NCI-H128 (cell line): ENCODE data around the gene PKN1.

Source experiments
- DNase-seq: peaks from one replicate; lab custom pipeline; 2025; ENCODE audit not compliant: unreplicated experiment; lab: John Stamatoyannopoulos, UW

PKN1 gene

GRCh38 chr19:14512406-14512961 lies 79.4 kb downstream of the PKN1 start:
- no peak for DNase-seq

- DNase-seq, result no peak
These were observed 81.2 kb downstream of the PKN1 start for GRCh38 chr19:14514215-14514863.

DNA sequence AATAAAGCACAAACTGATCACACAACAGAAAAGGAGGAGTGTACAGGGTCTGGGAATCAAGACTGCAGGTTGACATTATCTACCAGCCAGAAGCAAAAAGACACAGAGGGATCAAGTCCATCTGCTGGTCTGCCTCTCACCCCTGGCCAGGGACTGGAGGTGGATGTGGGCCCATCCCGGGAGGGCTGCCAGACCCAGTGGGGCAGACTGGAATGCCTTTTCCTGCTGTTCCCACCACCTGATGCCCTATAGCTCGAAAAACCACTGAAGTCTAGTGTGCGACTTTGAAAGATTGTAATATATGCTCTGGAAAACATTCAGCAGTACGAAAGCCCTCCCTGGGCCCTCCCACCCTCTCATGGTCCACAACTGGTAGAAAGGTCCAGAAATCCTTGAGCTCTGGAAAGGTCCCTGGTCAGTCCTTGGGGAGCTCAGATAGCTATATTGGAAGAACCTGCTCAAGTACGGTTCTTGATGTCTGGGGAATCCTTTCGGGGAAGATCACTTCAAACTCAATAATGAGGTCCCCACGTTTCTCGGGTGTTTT lies 82.5 kb downstream of the PKN1 start:
- no peak for DNase-seq

GRCh38 chr19:14516048-14516534 lies 83.0 kb downstream of the PKN1 start:
- DNase-seq, result no peak

DNA sequence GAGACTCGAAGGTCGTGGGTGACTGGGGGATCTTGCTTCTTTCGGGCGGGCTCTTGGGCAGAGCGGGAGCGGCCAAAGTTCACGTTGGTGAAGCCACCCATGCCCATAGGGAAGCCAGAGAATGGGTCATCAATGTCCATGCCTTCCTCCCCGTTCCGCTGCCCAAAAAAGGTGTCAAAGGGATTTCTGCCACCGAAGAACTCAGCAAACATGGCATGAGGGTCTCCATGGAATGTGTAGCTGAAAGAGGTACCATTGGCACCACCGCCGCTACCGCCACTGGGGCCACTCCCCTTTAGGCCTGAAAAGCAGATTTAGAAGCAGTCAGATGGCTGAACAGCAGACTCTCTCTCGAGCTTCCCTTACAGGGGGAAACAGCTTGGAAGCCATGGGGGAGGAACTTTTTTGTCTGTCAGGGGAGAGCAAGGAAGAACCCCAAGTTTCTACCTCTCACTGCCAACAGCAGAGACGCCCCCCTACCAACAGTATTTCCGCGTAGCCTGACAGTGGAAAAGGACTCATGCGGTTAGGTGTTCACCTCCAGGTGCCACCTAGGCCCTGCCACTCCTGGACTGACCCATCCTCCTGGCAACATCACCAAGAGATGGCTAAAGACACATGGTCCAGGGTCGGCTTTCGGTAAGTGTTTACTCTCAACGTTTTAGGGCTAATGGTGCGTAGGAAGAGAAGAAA lies 83.8 kb downstream of the PKN1 start:
- DNase-seq, result no peak

DNA sequence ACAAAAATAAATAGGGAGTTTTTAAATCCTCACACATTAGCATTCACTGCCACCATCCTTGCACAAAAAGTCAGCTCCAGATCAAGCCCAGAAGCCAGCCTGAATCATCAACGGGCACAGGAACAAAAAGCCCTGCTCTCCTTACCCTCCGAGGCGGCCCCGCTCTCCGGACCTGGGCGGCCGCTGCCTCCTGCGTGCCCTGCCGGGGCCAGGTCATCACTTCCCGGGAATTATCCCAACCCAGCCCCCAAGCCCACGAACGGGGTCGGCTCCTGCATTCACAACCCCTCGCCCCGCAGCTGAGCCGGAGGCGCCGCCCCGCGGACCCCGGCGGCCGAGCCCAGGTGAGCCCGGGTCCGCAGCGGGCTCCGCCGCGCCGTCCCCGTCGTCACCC lies 84.3 kb downstream of the PKN1 start:
- no peak for DNase-seq

DNA sequence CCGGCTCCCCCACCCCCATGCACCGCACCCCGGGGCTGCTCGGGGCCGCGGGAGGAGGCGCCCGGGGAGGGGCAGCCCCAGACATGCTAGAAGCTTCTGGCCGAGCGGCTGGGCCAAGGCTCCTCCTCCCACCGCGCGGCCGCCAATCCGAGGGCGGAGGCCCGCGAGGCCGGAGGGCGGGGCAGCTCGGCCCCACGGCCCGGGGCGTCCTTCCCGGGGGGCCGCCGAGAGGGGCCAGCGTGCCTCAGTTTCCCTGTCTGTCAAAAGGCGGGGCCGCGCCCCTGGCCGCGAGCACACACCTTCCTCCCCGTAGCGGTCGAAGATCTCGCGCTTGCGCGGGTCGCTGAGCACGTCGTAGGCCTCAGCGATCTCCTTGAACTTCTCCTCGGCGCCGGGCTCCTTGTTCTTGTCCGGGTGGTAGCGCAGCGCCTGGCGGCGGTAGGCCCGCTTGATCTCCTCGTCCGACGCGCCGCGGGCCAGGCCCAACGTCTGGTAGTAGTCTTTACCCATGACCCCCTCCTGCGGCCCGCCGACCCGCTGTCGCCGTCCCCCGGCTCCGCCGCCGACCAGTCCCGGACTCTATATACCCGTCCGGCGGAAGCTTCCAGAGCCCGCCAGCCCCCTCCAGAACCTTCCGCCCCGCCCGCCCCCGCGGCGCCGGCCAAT lies 84.9 kb downstream of the PKN1 start, which contains the start of gene DNAJB1:
DNAJB1 (minus strand) TSS at position 558 of the 666 bp plus-strand sequence; CDS start at position 510, 48 bp downstream.
- no peak for DNase-seq

DNA sequence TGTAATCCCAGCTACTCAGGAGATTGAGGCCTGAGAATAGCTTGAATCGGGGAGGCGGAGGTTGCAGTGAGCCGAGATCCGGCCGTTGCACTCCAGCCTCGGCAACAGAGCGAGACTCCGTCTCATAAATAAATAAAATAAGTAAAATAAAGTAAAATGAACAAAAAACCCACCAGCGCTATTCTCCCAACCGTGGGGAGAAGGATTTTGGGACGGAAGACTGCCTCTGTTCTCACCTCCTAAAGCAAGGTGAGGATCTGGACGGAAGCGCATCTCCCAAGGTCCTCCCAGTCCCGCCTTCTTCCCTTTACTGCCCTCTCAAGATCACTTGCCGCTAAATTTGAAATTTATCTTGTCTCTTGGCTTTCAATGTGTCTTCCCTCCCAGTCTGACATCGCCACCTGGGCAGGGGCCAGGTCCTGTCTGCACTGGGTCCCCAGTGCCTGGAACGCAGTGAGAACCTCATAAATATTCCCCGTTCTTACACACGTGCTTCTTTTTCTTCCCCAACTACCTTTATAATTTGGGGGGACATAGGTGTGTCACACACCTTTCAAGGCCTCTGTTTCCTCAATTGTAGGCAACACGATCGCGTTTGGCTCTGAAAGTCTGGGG lies 86.2 kb downstream of the PKN1 start:
- no peak for DNase-seq

DNA sequence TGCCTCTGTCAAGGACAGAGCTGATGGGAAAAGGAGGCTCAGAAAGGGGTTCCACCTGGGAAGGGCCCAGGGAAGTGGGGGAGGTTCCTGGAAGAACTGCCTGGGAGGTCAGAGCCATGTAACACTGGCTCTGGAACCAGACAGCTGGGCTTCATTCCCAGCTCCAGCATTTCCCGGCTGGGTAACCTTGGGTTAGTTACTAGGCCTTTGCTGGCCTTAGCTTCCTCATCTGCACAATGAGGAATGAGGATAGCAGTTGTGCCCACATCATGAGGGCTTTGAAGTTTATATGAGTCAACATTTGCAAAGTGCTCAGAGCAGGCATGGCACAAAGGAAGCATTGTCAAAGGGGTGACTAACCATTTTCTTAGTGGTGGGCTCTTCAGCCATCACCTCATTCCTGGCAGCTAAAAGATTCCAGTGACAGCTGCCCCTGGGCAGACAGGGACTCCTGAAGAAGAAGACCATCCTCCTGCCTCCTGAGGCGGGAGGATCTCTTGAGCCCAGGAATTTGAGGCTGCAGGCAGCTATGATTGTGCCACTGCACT lies 86.8 kb downstream of the PKN1 start:
- no peak for DNase-seq

DNA sequence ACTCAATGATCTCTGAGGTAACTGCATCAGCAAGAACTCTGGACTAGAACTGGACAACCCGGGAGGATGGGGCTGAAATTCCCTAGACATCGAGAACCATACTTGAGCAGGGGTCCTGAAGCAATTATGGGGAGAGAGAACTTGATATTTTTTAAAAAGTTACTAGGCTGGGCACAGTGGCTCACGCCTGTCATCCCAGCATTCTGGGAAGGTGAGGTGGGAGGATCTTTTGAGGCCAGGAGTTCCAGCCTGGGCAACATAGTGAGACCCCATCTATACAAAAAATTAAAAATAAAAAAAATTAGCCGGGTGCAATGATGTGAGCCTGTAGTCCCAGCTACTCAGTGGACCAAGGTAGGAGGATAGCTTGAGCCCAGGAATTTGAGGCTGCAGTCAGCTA lies 87.4 kb downstream of the PKN1 start:
- no peak for DNase-seq
